SK-N-MC (cell line): ENCODE results near the gene KRTAP7-1.

Source experiments
- EZH2 ChIP-seq: fragments of 200-600 bp; sonication (generic); IDR thresholded peaks from one replicate; pipeline ENCODE4 v1.6.1; 2017; ENCODE audit warnings: antibody characterized with exemption
- FOXP2 ChIP-seq: optimal IDR thresholded peaks from 2 replicates; pipeline ENCODE3; 2011; ENCODE audit warnings: mild to moderate bottlenecking, moderate library complexity; ENCODE audit not compliant: insufficient read depth; ENCODE audit errors: extremely low read length, control extremely low read depth
- POLR2AphosphoS5 ChIP-seq: IDR thresholded peaks from 2 replicates; pipeline ENCODE4 v1.6.1; 2012; ENCODE audit warnings: mild to moderate bottlenecking, low read depth, low read length, borderline replicate concordance

GRCh38 chr21:30818837-30819610, 10.5 kb downstream of the KRTAP7-1 start:
- no peak for TF ChIP-seq EZH2
- no peak for TF ChIP-seq POLR2AphosphoS5
- no peak for TF ChIP-seq FOXP2
